NCI-H1105 (cell line): ENCODE data around the gene PHYH.
"Not testable (repeated sequence)": the region's sequence is repeated elsewhere in the genome, so short reads cannot be mapped to it uniquely, and the experiment has no call there.

ENCODE experiments used
- DNase-seq: peaks from one replicate; lab custom pipeline; 2025; lab: John Stamatoyannopoulos, UW

Gene PHYH

DNA sequence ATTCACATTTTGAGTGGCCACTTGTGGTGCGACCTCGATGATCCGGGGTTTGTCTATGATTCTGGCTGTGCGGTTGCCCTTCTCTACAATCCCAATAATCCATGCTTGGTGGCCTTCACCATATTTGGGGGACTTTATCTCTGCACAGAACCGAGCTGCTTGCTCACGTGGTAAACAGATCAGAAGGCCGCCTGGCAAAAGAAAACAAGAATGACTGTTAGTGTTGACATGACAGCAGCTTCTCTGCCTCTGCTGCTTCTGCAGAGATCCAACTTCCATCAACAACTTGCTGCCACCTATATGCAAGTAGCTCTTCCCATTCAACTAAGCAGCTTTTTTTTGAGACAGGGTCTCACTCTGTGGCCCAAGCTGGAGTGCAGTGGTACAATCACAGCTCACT is 19.3 kb upstream of the PHYH start:
- DNase-seq = no peak

DNA sequence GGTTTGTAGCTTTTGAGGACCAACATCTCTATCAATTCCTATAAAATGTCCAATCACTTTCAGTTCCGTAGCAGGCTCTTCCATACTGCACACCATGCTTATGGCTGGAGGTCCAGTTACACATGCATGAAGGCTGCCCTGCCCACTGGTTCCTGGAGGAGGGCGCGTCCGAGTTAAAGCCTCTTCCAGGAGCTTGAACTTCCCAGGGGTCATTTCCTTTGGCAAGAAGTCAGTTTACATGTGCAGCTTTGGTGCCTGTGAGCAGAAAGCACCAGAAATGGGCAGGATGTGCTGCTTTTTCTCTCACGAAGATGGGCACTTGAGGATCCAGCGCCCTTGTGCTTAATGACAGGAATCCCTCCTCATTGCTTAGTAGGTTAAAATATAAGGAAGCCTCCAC is 17.6 kb upstream of the PHYH start:
- no peak for DNase-seq

DNA sequence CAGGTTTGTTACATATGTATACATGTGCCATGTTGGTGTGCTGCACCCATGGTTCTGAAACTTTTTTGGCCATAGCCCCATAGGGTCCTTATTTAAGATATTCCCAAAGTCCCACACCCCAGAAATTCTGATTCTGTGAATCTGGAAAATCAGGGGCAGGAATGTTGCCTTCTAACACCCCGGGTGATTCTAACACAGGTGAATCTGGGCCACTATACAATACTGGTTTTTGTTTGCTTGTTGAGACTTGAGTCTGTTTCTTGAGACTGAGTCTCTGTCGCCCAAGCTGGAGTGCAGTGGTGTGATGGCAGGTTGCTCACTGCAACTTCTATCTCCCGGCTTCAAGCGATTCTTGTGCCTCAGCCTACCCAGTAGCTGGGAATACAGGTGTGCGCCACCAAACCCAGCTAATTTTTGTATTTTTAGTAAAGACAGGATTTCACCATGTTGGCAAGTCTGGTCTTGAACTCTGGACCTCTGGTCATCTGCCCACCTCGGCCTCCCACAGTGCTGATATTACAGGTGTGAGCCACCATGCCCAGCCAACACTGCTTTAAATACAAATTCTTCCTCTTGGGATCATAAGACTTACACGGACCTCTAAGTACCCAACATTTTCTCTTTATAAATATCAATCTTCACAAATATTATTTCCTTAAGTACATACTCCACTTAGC is 16.9 kb upstream of the PHYH start:
- no peak for DNase-seq

DNA sequence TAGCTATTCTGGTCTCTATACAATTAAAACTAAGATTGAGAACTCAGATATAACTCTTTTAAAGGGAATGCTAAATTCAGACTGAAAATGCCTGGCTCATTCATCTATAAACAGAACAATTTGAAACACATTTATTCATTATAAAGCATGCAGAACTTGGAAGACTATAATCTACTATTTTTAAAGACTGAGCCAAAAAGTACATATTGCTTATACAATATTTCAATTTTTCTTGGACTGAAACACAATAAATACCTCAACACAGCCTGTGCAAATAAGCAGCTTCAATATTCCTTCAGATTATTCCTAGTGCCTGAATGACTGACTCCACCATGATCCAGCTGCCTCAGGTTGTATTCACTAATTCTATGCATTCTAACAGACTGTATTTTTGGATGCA is 15.5 kb upstream of the PHYH start:
- DNase-seq = no peak

DNA sequence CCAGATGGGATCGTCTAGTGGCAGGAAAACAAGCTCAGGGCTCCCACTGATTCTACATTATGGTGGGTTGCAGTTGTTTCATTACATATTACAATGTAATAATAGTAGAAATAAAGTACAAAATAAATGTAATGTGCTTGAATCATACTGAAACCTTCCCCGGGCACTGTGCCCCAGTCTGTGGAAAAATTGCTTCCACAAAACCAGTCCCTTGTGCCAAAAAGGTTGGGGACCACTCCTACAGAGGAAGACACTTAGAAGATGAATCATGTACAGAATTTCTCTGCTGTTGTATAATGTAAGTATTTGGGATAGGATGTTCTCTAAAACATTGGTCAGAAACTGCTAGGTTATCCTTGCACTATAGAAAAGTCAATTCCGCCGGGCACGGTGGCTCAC is 11.3 kb upstream of the PHYH start:
- DNase-seq = no peak

DNA sequence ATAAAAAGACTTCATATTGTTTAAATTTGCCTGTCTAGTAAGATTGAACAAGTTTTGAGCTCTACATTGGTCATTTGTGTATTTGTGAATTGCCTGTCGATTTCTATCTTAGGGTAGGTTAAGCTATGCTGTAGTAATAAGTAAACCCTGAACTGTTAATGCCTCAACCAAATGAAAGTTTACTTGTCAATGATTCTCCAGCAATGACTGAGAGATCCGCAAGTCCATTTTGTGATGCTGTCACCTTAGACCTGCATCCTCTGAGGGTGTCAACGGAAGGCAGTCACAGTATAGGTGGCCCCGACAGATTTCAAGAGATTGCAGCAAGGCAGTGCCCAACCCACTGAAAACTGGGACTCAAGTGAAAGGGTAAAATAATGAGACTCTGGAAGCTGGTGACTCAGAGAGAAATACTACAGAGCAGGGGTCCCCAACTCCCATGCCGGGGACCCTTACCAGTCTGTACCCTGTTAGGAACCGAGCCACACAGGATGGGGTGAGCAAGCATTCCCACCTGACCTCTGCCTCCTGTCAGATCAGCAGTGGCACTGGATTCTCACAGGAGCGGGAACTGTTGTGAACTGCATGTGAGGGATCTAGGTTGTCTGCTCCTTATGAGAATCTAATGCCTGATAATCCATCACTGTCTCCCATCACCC is 10.8 kb upstream of the PHYH start:
- no peak for DNase-seq

DNA sequence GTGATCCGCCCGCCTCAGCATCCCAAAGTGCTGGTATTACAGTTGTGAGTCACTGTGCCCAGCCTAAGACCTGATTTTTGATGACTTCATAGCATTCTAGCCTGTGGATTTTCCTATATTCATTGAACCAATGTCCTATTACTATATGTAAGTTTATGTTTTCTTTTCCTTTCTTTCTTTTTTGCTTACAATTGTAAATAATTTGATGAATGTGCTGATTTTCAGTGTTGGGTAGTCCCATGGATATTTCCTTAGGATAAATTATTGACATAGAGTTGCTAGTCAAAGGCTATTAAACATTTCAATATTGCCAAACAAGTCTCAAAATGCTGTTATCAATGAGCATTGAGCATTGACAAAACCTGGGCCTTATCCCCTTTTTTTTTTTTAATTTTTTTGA is 9.9 kb upstream of the PHYH start:
- DNase-seq = no peak

DNA sequence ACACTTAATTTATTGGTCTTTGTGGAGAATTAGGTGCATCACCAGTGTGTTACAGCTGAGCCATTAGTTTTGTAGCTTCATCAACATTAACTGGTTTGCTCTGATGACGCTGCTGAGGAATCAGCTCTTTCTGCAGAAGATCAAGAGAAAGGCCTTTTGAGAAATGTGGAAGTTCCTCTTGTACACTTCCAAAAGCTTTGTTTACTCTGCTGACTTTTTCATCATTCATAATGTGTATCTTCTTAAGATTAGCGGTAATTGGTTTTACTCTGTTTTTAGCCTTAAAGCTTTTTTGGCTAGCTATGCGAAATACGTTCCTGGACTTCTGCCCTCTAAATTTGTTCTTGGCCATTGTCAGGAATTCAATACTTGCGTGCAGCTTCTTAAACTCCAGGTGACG is 8.2 kb upstream of the PHYH start:
- DNase-seq = no peak

DNA sequence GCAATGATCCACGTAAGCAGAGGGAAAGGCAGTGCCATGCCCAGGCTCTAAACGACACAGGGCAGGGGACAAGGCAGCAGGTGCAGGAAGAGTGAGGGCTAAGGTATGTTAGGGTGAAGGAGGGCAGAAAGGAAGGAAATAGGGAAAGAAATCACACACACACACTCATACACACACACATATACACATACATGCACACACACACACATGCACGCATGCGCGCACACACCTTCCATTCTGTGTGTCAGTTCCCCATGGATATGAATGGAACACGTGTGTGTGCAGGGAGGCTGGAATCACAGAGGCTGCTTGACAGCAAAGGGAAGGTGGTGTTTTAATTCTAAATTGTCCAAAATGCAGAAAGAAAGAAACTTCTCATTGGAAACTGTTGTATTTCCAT is 6.2 kb upstream of the PHYH start:
- no peak for DNase-seq

DNA sequence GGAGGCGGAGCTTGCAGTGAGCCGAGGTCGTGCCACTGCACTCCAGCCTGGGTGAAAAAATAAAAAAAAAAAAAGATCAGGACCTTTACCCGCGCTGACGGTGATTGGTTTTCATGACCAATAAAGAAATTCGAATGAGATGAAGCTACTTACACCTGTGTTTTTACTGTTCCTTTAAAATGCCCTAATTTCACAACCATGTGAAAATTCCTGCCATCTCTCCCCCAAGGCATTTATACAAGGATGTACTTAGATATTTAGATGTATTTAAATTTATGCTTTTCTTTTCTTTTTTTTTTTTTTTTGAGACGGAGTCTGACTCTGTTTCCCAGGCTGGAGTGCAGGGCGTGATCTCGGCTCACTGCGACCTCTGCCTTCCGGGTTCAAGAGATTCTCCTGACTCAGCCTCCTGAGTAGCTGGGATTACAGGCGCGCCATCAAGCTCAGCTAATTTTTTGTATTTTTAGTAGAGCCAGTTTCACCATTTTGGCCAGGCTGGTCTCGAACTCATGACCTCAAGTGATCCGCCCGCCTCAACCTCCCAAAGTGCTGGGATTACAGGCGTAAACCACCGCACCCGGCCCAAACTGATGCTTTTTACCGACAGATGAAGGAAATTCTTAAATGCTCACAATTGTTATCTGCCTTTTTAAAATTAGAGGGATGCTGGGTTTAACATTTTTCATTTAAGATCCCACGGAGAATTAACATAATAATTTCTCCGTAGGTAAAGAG is 3.1 kb upstream of the PHYH start:
- no peak for DNase-seq

DNA sequence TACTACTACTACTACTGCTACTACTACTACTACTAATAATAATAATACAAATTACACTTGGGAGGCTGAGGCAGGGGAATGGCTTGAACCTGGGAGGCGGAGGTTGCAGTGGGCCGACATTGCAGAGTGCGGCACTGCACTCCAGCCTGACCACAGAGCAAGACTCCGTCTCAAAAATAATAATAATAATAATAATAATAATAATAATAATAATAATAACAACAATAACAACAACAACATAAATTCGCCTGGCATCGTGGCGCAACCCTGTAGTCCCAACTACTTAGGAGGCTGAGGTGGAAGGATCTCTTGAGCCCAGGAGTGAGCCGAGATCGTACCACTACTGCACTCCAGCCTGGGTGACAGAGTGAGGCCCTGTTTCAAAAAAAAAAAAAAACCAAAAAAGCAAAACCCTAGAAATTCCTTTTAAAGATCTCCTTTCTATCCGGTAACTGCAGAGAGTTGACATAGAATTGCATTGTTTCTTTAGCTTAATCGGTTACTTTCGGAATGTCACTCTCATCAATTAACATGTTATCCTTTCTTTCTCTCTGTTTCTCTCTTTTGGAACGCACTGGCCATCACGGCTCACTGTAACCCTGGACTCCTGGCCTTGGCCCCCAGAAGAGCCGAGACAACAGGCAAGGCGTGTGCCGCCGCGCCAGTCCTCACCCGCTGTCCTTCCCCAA is 972 bp downstream of the PHYH start:
- no peak for DNase-seq

DNA sequence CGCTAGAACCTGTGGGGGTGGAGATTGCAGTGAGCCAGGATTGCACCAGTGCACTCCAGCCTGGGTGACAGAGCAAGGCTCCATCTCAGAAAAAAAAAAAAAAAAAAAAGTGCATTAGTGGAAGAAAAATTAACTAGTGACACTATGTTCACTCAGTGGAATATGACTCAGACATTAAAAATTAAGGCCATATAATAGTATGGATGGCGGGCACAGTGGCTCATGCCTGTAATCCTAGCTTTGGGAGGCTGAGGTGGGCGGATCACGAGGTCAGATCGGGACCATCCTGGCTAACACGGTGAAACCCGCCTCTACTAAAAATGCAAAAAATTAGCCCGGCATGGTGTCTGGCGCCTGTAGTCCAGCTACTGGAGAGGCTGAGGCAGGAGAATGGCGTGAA is 3.4 kb downstream of the PHYH start:
- DNase-seq = no peak

DNA sequence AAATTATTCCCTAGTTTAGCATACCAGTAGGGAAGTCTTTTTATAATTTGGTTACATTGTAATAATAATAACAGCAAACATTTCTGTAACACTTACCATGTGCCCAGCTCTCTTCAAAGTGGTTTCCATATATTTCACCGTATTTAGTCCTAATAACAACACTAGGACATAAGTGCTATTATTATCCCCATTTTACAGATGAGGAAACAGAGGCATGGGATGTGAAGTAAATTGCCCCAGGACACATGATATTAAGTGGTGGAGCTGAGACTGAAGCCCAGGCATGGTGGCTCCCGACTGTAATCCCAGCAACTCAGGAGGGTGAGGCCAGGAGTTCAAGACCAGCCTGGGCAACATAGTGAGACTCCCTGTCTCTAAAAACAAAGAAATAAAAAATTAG is 5.1 kb downstream of the PHYH start:
- DNase-seq = no peak

DNA sequence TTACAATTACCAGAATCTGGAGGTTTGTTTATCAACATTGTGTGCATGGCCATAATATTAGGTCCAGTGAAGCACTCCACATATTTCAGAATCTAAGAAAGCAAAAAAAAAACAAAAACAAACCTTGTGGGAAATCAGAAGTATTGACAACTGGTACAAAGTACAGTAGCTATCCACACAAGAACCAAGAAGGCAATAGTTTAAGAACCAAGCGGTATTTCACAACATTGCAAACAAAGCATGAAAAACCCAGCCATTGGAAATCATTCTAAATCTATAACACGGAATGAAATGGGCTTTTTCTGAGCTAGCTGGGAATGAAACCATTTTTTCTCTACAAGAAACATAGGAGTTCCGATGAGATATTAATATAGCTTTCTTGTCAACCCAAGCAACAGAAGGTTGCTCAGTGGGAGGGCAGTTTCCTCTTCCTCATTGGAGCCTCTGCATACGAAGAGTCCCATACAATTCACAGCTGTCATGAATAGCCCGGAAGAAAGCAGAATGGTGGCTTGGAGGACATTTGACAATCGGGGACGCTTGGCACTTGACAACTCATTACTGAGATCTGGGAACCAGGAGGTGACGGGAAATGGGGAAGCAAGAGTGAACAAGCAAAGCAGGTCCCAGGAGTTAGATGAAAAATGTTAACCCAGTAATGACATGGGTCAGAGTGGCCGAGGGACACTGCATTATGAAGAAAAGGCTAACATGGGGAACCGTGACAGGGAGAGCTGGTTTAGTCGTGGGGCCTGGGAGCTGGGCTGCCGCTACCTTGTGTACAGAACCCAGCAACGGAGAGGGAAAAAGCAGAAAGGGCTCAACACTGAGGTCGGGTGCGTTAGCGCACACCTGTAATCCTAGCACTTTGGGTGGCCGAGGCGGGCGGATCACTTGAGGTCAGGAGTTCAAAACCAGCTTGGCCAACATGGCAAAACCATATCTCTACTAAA is 7.8 kb downstream of the PHYH start:
- no peak for DNase-seq

DNA sequence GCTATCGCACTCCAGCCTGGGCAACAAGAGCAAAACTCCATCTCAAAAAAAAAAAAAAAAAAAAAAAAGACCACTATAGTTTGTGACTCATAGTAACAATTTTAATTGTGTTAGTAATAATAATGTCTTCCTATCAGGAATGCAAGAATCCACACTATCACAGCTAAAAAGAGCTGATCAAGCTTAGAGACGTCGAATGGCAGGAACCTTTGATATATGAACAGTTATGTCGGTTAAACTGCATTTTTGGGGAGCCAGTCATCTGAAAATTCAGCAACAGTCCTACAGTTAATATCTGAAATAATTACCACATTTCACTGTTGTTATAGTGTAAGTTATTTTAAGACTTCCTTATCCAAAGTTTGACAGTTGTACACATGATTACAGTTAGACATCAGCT is 8.8 kb downstream of the PHYH start:
- no peak for DNase-seq

DNA sequence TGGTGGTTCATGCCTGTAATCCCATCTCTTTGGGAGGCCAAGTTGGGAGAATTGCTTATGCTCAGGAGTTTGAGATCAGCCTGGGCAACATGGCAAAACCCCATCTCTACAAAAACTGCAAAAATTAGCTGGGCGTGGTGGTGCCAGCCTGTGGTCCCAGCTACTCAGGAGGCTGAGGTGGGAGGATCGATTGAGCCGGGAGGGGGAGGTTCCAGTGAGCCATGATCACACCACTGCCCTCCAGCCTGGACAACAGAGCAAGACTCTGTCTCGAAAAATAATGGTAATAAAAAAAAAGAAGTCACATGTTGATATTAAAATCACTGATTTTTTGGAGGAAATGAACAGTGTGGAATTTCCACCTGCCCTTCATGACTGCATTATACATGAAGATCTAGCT is 15.8 kb downstream of the PHYH start:
- no peak for DNase-seq

DNA sequence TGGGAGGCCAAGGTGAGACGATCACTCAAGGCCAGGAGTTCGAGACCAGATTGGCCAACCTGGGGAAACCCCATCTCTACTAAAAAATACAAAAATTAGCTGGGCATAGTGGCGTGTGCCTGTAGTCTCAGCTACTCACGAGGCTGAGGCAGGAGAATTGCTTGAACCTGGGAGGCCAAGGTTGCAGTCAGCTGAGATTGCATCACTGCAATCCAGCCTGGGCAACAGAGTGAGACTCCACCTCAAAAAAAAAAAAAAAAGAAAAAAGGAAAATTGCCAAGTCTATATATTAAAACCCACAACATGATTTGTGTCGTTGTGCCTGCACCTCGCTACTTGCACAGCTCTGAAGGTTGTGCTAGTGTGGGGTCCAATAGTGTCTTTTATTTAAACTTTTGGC is 17.5 kb downstream of the PHYH start:
- not testable (repeated sequence) for DNase-seq

DNA sequence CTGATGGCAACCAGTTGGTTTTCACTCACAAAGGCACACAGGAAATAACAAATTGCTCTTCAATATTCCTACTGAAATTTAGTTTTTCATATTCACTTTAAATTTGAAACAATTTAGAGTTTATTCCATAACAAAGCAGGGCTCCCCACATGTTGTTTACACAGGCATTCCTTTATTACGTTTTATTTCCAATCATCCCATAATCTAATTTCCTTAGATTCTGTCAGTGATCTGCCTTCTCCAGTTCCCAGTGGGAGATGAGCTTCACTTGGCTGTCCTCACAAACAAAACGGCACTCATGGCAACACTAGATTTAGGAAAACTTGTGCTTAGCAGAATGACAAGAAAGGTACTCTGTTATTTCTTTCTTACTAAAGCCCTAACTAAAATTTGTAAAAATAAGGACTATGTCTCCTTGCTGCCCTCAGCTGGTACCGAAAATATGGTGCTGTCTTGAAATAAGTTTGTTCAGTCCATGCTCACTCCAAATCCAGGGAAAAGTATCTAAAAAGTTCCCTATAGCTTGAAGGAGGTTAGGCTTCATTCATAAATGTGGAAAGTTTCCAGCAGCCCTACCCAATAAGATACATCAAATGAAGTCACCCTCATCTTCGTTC is 23.0 kb downstream of the PHYH start:
- DNase-seq = no peak

DNA sequence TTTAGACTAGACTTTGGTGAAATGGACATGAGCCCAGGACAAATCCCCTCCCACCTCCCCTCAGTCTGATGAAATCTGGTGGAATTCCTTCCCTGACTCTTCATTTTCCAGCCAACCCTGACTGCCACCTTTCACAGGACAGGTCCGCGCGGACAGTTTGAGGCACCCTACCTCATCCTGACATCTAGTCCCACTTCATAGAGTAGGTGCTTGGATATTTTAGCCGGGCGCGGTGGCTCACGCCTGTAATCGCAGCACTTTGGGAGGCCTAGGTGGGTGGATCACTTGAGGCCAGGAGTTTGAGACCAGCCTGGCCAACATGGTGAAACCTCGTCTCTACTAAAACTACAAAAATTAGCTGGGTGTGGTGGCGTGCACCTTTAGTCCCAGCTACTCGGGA is 23.7 kb downstream of the PHYH start:
- DNase-seq = not testable (repeated sequence)

DNA sequence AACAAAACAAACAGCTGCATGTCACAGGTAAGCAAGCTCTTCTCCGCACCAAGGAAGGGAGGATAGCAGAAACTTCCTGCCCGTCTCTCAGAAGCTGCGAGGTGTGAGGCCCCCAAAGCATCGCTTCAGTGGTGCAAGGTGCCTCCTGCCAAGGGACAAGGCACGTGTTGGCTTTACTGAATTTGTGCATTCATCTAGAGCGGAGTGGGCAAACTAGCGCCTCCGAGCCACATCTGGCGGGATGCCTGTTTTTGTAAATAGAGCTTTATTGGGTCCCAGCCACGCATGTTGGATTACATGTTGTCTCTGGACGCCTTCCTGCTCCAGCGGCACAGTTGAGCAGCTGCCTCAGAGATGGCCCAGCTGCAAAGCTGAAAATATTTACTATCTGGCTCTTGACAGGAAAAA is 27.7 kb downstream of the PHYH start:
- DNase-seq = peak; percentile 34

DNA sequence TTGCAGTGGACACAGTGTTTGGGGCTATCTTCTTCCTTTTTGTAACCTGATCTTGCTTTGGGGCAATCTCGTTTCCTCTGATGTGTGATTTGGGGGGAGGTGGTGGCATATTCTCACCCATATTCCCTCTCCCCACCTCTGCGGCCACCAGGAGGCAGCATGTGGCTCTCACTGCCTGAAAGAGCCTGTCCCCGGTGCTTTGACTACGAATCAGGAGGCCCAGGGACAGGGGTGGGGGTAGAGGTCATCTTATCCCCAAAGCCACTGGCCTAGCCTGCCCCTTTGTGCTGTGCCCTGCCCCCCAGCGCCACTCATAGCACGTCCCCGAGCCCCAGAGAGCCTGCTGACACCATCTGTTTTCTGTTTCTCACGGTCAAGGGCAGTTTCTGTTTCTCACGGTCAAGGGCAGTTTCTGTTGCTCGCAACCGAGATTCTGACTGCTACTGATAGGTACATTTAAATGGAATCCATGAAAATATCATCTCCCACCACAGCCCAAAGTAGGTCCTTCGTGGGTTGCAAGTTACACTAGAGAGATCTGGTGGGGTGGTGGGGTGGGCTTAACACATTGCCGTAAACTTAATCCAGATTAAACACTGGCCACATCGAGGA is 28.2 kb downstream of the PHYH start:
- no peak for DNase-seq
